ENCODE measurements around the gene MCUR1. TPM values are rescaled to one million over a fixed set of nuclear protein-coding genes. Genes with fewer than 3 reads are reported as not detected.

MCUR1 gene
- total and polyA plus RNA-seq, 2 donors (not counting 1 experiment from before 2014, with no cell fraction given): 6.3 to 12.4 TPM

DNA sequence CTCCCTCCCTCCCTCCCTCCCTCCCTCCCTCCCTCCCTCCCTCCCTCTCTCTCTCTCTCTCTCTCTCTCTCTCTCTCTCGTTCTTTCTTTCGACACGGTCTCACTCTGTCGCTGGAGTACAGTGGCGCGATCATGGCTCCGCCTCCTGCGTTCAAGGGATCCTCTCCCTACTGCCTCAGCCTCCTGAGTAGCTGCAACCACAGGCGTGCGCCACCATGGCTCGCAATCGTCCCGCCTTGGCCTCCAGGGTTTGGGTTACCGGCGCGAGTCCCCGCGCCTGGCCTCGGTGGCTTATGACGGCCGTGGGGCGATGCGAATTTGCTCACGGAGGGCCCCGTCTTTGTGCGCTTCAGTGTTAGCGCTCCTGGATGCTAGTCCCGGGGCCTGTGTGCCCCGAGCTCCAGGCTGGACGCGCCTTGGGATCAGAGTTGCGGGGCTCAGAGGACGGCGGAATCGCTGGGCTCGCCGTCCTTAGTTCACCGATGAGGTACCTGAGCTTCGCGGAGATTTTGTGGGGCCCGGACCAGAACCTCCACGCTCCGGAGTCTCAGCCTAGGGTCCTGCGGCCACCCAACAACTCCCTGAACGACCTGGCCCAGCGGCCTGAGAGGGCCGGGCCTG is 45.2 kb downstream of the MCUR1 start:
- TF ChIP-seq, protein P1, sequence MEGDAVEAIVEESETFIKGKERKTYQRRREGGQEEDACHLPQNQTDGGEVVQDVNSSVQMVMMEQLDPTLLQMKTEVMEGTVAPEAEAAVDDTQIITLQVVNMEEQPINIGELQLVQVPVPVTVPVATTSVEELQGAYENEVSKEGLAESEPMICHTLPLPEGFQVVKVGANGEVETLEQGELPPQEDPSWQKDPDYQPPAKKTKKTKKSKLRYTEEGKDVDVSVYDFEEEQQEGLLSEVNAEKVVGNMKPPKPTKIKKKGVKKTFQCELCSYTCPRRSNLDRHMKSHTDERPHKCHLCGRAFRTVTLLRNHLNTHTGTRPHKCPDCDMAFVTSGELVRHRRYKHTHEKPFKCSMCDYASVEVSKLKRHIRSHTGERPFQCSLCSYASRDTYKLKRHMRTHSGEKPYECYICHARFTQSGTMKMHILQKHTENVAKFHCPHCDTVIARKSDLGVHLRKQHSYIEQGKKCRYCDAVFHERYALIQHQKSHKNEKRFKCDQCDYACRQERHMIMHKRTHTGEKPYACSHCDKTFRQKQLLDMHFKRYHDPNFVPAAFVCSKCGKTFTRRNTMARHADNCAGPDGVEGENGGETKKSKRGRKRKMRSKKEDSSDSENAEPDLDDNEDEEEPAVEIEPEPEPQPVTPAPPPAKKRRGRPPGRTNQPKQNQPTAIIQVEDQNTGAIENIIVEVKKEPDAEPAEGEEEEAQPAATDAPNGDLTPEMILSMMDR (conservative IDR thresholded peaks at IDR 0.05 in 1 of 2, IDR thresholded peaks at IDR 0.05 in 1 of 2; ENCODE audit: low read depth in 1 of 2, low read length in 2 of 2): no peak
- Histone ChIP-seq H3K79me2 (ENCODE audit: control insufficient read depth, insufficient read depth, low read length) (no peaks in the 10 kb centered on the region), H3K4me2 (ENCODE audit: extremely low read depth, insufficient read depth, low read length) (no peak overlapping the region)

DNA sequence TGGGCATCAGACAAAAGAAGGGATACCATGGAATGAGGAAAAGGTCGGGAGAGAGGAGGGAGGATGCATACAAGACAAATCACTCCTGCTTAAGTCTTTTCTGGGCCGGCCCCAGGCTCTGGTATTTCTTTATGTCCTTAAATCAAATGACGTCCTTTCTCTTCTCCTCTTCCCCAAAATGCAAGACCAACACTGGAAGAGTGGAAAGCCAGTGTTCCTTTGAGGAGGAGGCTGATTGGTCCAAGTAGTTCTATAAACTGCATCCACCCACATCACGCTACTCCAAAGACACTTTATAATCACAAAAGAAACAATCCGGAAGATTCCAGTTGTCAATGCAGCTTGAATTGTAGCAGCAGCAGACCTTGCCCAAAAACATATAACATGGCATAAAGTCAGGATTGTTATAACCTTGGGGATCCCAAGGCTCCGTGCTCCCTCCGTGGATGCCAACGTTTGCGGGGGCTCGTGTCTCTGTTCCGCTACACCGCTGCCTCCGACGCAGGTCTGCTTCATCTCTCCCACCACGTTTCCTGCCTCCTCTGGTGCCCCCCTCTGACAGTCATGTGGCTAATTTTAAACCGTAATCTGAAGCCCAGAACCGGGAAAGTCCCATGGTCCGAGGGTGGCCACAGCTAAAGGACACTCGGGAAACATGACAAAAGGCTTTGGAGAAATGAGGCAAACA is 47.1 kb downstream of the MCUR1 start:
- H3K4me2 ChIP-seq (ENCODE audit: extremely low read depth, insufficient read depth, low read length): peak overlapping the region; percentile 36
- TF ChIP-seq, protein P1 (conservative IDR thresholded peaks at IDR 0.05 in 1 of 2, IDR thresholded peaks at IDR 0.05 in 1 of 2; ENCODE audit: low read depth in 1 of 2, low read length in 2 of 2): peak in 1 of 2 donors; percentile 22
- no peak for TF ChIP-seq EZH2 (IDR thresholded peaks at IDR 0.05; ENCODE audit: low read length, missing control alignments)
- DNase-seq (ENCODE audit: low read depth in 2 of 2): peak; percentile 44 to 46
- H2AFZ ChIP-seq (ENCODE audit: low read length): peak overlapping the region; percentile 23
- no peak overlapping the region for H3K9ac ChIP-seq (ENCODE audit: insufficient read depth, low read length)
- H3K27me3 ChIP-seq (ENCODE audit: control insufficient read depth, insufficient read depth, low read length): no peaks in the 10 kb centered on the region
- peak overlapping the region; percentile 15 for H3K27ac ChIP-seq (ENCODE audit: insufficient read depth, low read length)
- H4K20me1 ChIP-seq (ENCODE audit: control insufficient read depth, extremely low read depth, insufficient read depth, low read length): no peaks in the 10 kb centered on the region
- peak overlapping the region in 3 of 4 experiments; percentile 0 to 45 (median 42) for H3K4me3 ChIP-seq (replicated peaks in 1 of 4; ENCODE audit: control extremely low read depth in 1 of 4, insufficient read depth in 1 of 4, low read depth in 3 of 4, low read length in 4 of 4)
- no peaks in the 10 kb centered on the region for H3K36me3 ChIP-seq (ENCODE audit: control insufficient read depth, insufficient read depth, low read length)
- H3K9me3 ChIP-seq (ENCODE audit: control insufficient read depth, insufficient read depth, low read depth, low read length): no peaks in the 10 kb centered on the region
- H3K79me2 ChIP-seq (ENCODE audit: control insufficient read depth, insufficient read depth, low read length): no peaks in the 10 kb centered on the region
- peaks cover 4% of the 10 kb centered on the region for H3K4me1 ChIP-seq (ENCODE audit: control insufficient read depth, extremely low read depth, insufficient read depth, low read length)

More for the DNA sequence above, 45.2 kb downstream of the MCUR1 start:
- Histone ChIP-seq H3K4me1 (ENCODE audit: control insufficient read depth, extremely low read depth, insufficient read depth, low read length) (peaks cover 4% of the 10 kb centered on the region), H3K9me3 (ENCODE audit: control insufficient read depth, insufficient read depth, low read depth, low read length) (no peaks in the 10 kb centered on the region), H3K27ac (ENCODE audit: insufficient read depth, low read length) (no peak overlapping the region), H3K27me3 (ENCODE audit: control insufficient read depth, insufficient read depth, low read length) (no peaks in the 10 kb centered on the region), H3K36me3 (ENCODE audit: control insufficient read depth, insufficient read depth, low read length) (no peaks in the 10 kb centered on the region), H3K9ac (ENCODE audit: insufficient read depth, low read length) (no peak overlapping the region), H3K4me3 (replicated peaks in 1 of 4; ENCODE audit: control extremely low read depth in 1 of 4, insufficient read depth in 1 of 4, low read depth in 3 of 4, low read length in 4 of 4) (no peak overlapping the region), H4K20me1 (ENCODE audit: control insufficient read depth, extremely low read depth, insufficient read depth, low read length) (no peaks in the 10 kb centered on the region), H2AFZ (ENCODE audit: low read length) (no peak overlapping the region)
- no peak for DNase-seq (ENCODE audit: low read depth in 2 of 2)

DNA sequence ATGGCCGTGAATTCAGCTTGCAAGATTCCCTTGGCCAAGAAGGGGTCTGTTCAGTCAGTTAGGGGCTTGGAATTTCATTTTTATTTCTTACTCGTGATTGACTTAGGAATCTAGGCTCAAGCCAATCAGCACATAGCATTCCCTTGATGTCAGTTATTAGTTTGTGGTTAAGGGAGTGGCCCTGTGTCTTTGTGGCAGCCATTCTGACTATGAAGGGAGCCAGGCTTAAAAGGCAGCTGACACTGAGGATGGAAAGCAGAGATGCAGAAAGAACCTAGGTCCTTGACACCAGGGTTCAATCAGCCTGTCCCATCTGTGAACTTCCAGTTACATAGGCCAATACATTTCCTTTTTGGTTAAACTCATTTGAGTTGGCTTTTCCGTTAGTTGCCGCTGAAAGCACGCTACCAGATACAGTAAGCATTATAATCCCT is 48.1 kb downstream of the MCUR1 start:
- Histone ChIP-seq H4K20me1 (ENCODE audit: control insufficient read depth, extremely low read depth, insufficient read depth, low read length) (no peaks in the 10 kb centered on the region), H2AFZ (ENCODE audit: low read length) (peak overlapping the region; percentile 84), H3K4me1 (ENCODE audit: control insufficient read depth, extremely low read depth, insufficient read depth, low read length) (peaks cover 4% of the 10 kb centered on the region), H3K36me3 (ENCODE audit: control insufficient read depth, insufficient read depth, low read length) (no peaks in the 10 kb centered on the region), H3K27me3 (ENCODE audit: control insufficient read depth, insufficient read depth, low read length) (no peaks in the 10 kb centered on the region), H3K4me2 (ENCODE audit: extremely low read depth, insufficient read depth, low read length) (peak overlapping the region; percentile 23), H3K9ac (ENCODE audit: insufficient read depth, low read length) (no peak overlapping the region), H3K27ac (ENCODE audit: insufficient read depth, low read length) (no peak overlapping the region), H3K9me3 (ENCODE audit: control insufficient read depth, insufficient read depth, low read depth, low read length) (no peaks in the 10 kb centered on the region), H3K4me3 (replicated peaks in 1 of 4; ENCODE audit: control extremely low read depth in 1 of 4, insufficient read depth in 1 of 4, low read depth in 3 of 4, low read length in 4 of 4) (no peak overlapping the region), H3K79me2 (ENCODE audit: control insufficient read depth, insufficient read depth, low read length) (no peaks in the 10 kb centered on the region)
- TF ChIP-seq, protein P1 (conservative IDR thresholded peaks at IDR 0.05 in 1 of 2, IDR thresholded peaks at IDR 0.05 in 1 of 2; ENCODE audit: low read depth in 1 of 2, low read length in 2 of 2): no peak
- TF ChIP-seq EZH2 (IDR thresholded peaks at IDR 0.05; ENCODE audit: low read length, missing control alignments): no peak
- peak; percentile 63 to 73 for DNase-seq (ENCODE audit: low read depth in 2 of 2)

Data from fibroblast of lung (primary cell).